MM.1S (cell line): Measurements from ENCODE around the gene FRYL.
"Not testable (repeated sequence)": the region's sequence is repeated elsewhere in the genome, so short reads cannot be mapped to it uniquely, and the experiment has no call there.

Experiments used
- DNase-seq: peaks from one replicate; pipeline ENCODE4 v3.0.0-alpha.2; 2015
- H2AFZ ChIP-seq: fragments of 300-600 bp; sonication (generic); 2 replicates; pipeline ENCODE4 v1.6.0; 2016; ENCODE audit warnings: antibody characterized with exemption, low read length
- H3F3A ChIP-seq: fragments of 300-600 bp; sonication (generic); 2 replicates; pipeline ENCODE4 v1.6.1; 2016; ENCODE audit warnings: mild to moderate bottlenecking, antibody characterized with exemption, low read length, moderate library complexity, mixed read lengths; ENCODE audit not compliant: insufficient read depth
- H3K27ac ChIP-seq: fragments of 300-600 bp; sonication (generic); 2 replicates; pipeline ENCODE4 v1.5.1; 2016; ENCODE audit warnings: mild to moderate bottlenecking, low read length
- H3K27me3 ChIP-seq: fragments of 300-600 bp; sonication (generic); replicated peaks from 2 replicates; pipeline ENCODE4 v1.6.0; 2016; ENCODE audit warnings: low read length; ENCODE audit not compliant: insufficient read depth
- H3K36me3 ChIP-seq: fragments of 300-600 bp; sonication (generic); replicated peaks from 2 replicates; pipeline ENCODE4 v1.6.1; 2016; ENCODE audit warnings: mild to moderate bottlenecking, low read length, mixed read lengths; ENCODE audit not compliant: insufficient read depth
- H3K4me1 ChIP-seq: fragments of 300-600 bp; sonication (generic); 2 replicates; pipeline ENCODE4 v1.6.1; 2016; ENCODE audit warnings: low read length, mixed read lengths
- H3K4me2 ChIP-seq: fragments of 300-600 bp; sonication (generic); 2 replicates; pipeline ENCODE4 v1.6.0; 2016; ENCODE audit warnings: low read depth, low read length
- H3K4me3 ChIP-seq: fragments of 300-600 bp; sonication (generic); 2 replicates; pipeline ENCODE4 v1.5.1; 2016; ENCODE audit warnings: low read length, mixed read lengths
- H3K79me2 ChIP-seq: fragments of 300-600 bp; sonication (generic); 2 replicates; pipeline ENCODE4 v1.6.1; 2016; ENCODE audit warnings: mixed run types, low read length, mixed read lengths
- H3K9ac ChIP-seq: fragments of 300-600 bp; sonication (generic); 2 replicates; pipeline ENCODE4 v1.6.1; 2016; ENCODE audit warnings: low read length, mixed read lengths
- H3K9me2 ChIP-seq: fragments of 300-600 bp; sonication (generic); replicated peaks from 2 replicates; pipeline ENCODE4 v1.6.1; 2016; ENCODE audit warnings: mild to moderate bottlenecking, low read length, mixed read lengths; ENCODE audit not compliant: insufficient read depth
- H3K9me3 ChIP-seq: fragments of 300-600 bp; sonication (generic); replicated peaks from 2 replicates; pipeline ENCODE4 v1.6.1; 2016; ENCODE audit warnings: mild to moderate bottlenecking, low read length, mixed read lengths; ENCODE audit not compliant: insufficient read depth
- H4K20me1 ChIP-seq: fragments of 300-600 bp; sonication (generic); 2 replicates; pipeline ENCODE4 v1.6.1; 2016; ENCODE audit warnings: mild to moderate bottlenecking, low read length, moderate library complexity, mixed read lengths; ENCODE audit not compliant: insufficient read depth
- EZH2 ChIP-seq: fragments of 300-600 bp; sonication (generic); optimal IDR thresholded peaks from 2 replicates; pipeline ENCODE3; 2017; ENCODE audit warnings: low read depth, mild to moderate bottlenecking, antibody characterized with exemption, low read length, mixed read lengths
- EZH2phosphoT487 ChIP-seq: fragments of 300-600 bp; sonication (generic); IDR thresholded peaks from 2 replicates; pipeline ENCODE4 v1.6.1; 2018; ENCODE audit warnings: antibody characterized with exemption, low read length
- TF ChIP-seq, protein P1 (sequence below): fragments of 300-600 bp; sonication (generic); IDR thresholded peaks from 2 replicates; pipeline ENCODE4 v1.5.1; 2016; ENCODE audit warnings: antibody characterized with exemption, low read length, mixed read lengths

The FRYL gene

DNA sequence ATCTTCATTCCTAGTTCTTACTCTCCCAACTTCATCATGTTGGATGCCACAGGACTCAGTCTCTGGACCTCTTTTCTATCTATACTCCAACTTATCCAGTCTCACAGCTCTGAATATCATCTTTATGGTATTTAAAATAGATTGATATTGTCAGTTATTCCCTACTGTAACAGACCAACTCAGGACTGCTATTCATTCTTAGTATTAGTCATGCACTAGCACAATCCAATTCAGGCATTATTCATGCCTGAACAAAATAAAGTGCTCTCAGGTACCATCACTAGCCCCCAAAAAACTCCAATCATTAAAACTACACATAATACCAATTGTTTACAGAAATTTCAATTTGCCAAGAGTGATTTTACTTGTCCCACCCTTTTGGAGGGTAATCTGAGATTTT lies 37.7 kb downstream of the FRYL start:
- no peaks in the 10 kb centered on the region for H4K20me1 ChIP-seq
- no peak overlapping the region for H3K4me2 ChIP-seq

DNA sequence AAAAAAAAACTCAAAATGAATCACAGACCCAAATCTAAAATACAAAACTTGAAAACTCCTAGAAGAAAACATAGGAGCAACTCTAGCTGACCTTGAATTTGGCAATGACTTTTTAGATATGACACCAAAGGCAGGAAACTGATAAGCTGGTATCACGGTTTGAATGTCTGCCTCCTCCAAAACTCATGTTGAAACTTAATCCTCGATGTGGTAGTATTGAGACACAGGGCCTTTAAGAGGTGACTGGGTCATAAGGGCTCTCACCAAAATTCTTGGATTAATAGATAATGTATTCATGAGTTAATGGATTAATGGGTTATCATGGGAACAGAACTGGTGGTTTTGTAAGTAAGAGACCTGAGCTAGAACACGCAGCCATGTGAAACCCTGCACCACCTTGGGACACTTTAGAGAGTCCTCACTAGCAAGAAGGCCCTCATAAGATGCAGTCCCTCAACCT lies 40.5 kb downstream of the FRYL start:
- H4K20me1 ChIP-seq, result no peaks in the 10 kb centered on the region
- H3K4me2 ChIP-seq, result no peak overlapping the region
- no peak overlapping the region for H3K9ac ChIP-seq
- H3K9me3 ChIP-seq, result no peaks in the 10 kb centered on the region
- no peaks in the 10 kb centered on the region for H3K36me3 ChIP-seq
- no peaks in the 10 kb centered on the region for H3F3A ChIP-seq
- no peak overlapping the region for H3K27ac ChIP-seq
- H3K27me3 ChIP-seq, result no peaks in the 10 kb centered on the region
- no peak overlapping the region for H2AFZ ChIP-seq
- peaks cover 7% of the 10 kb centered on the region; the same call in 1 of the 2 replicates for H3K4me1 ChIP-seq
- H3K9me2 ChIP-seq, result no peaks in the 10 kb centered on the region
- no peak for DNase-seq
- no peak overlapping the region for H3K4me3 ChIP-seq
- TF ChIP-seq EZH2 (no peak), EZH2phosphoT487 (no peak)
- TF ChIP-seq, protein P1, sequence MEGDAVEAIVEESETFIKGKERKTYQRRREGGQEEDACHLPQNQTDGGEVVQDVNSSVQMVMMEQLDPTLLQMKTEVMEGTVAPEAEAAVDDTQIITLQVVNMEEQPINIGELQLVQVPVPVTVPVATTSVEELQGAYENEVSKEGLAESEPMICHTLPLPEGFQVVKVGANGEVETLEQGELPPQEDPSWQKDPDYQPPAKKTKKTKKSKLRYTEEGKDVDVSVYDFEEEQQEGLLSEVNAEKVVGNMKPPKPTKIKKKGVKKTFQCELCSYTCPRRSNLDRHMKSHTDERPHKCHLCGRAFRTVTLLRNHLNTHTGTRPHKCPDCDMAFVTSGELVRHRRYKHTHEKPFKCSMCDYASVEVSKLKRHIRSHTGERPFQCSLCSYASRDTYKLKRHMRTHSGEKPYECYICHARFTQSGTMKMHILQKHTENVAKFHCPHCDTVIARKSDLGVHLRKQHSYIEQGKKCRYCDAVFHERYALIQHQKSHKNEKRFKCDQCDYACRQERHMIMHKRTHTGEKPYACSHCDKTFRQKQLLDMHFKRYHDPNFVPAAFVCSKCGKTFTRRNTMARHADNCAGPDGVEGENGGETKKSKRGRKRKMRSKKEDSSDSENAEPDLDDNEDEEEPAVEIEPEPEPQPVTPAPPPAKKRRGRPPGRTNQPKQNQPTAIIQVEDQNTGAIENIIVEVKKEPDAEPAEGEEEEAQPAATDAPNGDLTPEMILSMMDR, result no peak
- H3K79me2 ChIP-seq, result peaks cover 86% of the 10 kb centered on the region

More for the DNA sequence above, 37.7 kb downstream of the FRYL start:
- no peak overlapping the region for H2AFZ ChIP-seq
- H3F3A ChIP-seq, result no peaks in the 10 kb centered on the region
- H3K79me2 ChIP-seq, result peaks cover 89% of the 10 kb centered on the region
- no peaks in the 10 kb centered on the region for H3K36me3 ChIP-seq
- H3K9me3 ChIP-seq, result no peaks in the 10 kb centered on the region
- no peaks in the 10 kb centered on the region for H3K9me2 ChIP-seq
- H3K9ac ChIP-seq, result no peak overlapping the region
- TF ChIP-seq EZH2phosphoT487 (no peak), EZH2 (no peak)
- TF ChIP-seq, protein P1, result no peak
- no peak for DNase-seq
- H3K27ac ChIP-seq, result no peak overlapping the region
- H3K27me3 ChIP-seq, result no peaks in the 10 kb centered on the region
- H3K4me3 ChIP-seq, result no peak overlapping the region
- H3K4me1 ChIP-seq, result peaks cover 7% of the 10 kb centered on the region; the same call in 1 of the 2 replicates

DNA sequence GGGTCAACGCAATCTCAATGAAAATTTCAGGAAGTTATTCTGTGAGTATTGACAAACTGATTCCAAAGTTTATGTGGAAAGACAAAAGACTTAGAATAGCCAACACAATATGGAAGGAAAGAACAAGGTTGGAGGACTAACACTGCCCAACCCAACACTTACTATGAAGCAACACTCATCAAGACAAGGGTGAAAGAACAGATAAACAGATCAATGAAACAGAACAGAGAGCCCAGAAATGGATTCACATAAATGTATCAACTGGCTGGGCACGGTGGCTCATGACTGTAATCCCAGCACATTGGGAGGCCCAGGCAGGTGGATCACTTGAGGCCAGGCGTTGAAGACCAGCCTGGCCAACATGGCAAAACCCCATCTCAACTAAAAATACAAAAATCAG lies 41.2 kb downstream of the FRYL start:
- H3K4me1 ChIP-seq, result peaks cover 7% of the 10 kb centered on the region; the same call in 1 of the 2 replicates
- peaks cover 86% of the 10 kb centered on the region for H3K79me2 ChIP-seq
- no peaks in the 10 kb centered on the region for H3K9me2 ChIP-seq
- no peaks in the 10 kb centered on the region for H3K27me3 ChIP-seq
- no peak overlapping the region for H3K4me3 ChIP-seq
- H3F3A ChIP-seq, result no peaks in the 10 kb centered on the region
- no peak overlapping the region for H3K27ac ChIP-seq
- no peak overlapping the region for H2AFZ ChIP-seq
- no peaks in the 10 kb centered on the region for H3K36me3 ChIP-seq
- no peak overlapping the region for H3K9ac ChIP-seq
- no peak overlapping the region for H3K4me2 ChIP-seq
- DNase-seq, result no peak
- TF ChIP-seq EZH2phosphoT487 (no peak), EZH2 (no peak)
- TF ChIP-seq, protein P1, result no peak
- no peaks in the 10 kb centered on the region for H3K9me3 ChIP-seq
- no peaks in the 10 kb centered on the region for H4K20me1 ChIP-seq

DNA sequence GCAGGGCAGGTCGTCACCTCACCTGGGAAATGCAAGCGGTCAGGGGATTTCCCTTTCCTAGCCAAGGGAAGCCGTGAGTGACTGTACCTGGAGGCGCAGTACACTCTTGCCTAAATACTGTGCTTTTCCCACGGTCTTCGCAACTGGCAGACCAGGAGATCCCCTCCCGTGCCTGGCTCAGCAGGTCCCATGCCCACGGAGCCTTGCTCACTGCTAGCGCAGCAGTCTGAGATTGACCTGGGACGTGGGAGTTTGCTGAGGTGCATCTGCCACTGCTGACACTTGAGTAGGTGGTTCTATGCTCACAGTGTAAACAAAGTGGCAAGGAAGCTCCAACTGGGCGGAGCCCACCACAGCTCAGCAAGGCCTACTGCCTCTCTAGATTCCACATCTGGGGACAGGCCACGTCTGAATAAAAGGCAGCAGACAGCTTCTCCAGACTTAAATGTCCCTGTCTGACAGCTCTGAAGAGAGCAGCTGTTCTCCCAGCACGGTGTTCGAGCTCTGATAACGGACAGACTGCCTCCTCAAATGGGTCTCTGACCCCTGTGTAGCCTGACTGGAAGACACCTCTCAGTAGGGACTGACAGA lies 51.1 kb downstream of the FRYL start:
- not testable (repeated sequence) for H3F3A ChIP-seq, H3K4me2 ChIP-seq, H3K9me3 ChIP-seq, H2AFZ ChIP-seq, DNase-seq, H3K9me2 ChIP-seq, H3K9ac ChIP-seq, H3K27ac ChIP-seq, H3K36me3 ChIP-seq, H3K4me3 ChIP-seq, H3K4me1 ChIP-seq, H3K27me3 ChIP-seq
- H4K20me1 ChIP-seq, result peaks cover 15% of the 10 kb centered on the region; the same call in 1 of the 2 replicates
- peaks cover 91% of the 10 kb centered on the region for H3K79me2 ChIP-seq
